GM21723 (cell line): ENCODE data around the gene CRYZL1.
A peak's percentile ranks its signal among the peaks of the same experiment; 100 is the strongest.

Experiments used
- ATAC-seq: cut with Tn5 transposase; IDR thresholded peaks from one replicate; pipeline ENCODE4 v1.9.1; 2021; ENCODE audit warnings: mild to moderate bottlenecking, moderate library complexity; ENCODE audit not compliant: unreplicated experiment

CRYZL1 gene

GRCh38 chr21:33662046-33662445 is 20.5 kb upstream of the CRYZL1 start:
- ATAC-seq: no peak

DNA sequence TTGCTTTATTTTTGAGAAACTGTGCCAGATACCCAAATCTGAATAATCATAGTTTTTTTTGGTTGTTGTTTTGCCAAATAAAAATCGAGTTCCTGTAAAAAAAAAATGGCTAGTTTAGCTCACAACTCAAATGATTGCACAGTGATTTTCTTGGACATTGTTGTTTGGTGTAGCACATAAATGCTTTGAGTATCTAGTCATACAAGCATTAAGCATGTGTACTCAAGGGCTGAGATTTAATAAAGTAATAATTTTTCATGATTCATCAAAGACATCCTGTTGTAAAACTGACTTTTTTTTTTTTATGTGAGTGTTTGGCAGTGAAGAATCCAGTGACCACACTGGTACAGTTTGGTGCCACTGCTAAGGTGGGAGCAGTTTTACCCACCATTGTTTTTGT is 19.6 kb upstream of the CRYZL1 start:
- no peak for ATAC-seq

DNA sequence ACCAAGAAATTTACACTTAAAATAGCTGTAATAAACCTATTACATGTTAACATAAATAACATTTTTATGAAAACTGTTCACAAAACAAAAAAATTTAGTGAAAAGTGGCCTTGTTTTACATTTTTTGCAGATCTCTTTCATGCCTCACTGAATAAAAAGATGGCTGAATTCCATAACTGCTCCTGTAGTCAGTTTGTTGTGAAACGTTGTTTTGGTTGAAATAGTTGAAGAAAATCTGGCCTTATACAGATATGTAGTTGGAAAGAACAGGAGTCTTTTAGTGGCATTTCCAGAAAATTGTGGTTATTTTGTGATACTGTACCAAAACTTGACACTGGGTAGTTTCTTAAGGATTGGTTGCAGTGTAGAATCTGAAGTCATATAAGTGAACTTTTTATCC is 18.9 kb upstream of the CRYZL1 start:
- no peak for ATAC-seq

GRCh38 chr21:33659568-33659949 is 18.0 kb upstream of the CRYZL1 start:
- ATAC-seq: no peak

DNA sequence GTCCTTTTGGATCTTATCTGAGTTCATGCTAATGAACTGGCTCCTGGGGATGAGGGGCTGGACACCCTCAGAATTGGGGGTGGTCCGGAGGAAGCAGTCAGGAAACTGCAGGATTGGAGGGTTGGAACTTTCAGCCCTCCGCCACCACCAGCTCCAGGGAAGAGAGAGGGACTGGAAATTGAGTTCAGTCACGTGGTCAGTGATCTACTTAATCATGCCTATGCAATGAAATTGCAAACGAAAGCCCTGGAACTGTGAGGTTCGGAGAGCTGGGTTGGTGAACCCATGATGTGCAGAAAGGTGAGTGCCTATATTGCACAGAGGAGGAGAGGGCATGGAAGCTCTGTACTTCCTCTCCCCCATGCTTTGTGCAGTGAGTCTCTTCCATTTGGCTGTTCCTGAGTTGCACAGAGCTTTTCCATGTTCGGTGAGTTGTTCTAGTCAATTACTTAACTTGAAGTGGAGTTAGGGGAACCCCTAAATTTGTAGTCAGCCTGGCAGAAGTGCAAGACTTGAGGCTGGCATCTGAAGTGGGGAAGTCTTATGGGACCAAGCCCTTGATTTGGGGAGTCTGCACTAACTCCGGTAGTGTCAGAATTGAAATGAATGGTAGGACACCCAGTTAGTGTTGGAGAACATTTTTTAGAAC is 17.5 kb upstream of the CRYZL1 start:
- no peak for ATAC-seq

DNA sequence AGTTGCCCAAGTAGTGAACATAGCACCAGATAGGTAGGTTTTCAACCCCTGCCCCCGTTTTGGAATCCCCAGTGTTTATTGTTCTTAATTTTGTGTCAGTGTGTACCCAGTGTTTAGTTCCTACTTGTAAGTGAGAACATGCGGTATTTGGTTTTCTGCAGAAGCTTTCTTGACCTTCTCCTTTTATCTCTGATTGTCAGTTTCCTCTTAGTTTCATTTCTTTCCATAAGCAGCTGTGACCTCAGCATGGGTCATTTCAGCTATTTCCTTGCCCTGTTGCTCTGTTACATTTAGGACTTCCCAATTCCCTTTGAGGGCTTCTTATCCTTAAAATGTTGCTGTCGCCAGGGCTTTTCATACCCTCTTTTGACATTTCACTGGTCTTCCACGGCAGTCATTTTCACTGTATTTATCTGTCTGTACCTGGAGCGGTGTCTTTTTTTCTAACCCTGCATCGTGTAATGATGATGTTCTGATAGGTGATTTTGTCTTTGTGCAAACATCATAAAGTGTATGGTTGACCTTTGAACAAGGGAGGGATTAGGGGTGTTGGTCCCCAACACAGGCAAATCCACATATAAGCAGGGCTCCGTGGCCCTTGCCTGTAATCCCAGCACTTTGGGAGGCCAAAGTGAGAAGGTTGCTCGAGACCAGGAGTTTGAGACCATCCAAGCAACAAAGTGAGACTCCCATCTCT is 15.7 kb upstream of the CRYZL1 start:
- no peak for ATAC-seq

- no peak for ATAC-seq
Observed at GRCh38 chr21:33655588-33656221, 14.2 kb upstream of the CRYZL1 start.

DNA sequence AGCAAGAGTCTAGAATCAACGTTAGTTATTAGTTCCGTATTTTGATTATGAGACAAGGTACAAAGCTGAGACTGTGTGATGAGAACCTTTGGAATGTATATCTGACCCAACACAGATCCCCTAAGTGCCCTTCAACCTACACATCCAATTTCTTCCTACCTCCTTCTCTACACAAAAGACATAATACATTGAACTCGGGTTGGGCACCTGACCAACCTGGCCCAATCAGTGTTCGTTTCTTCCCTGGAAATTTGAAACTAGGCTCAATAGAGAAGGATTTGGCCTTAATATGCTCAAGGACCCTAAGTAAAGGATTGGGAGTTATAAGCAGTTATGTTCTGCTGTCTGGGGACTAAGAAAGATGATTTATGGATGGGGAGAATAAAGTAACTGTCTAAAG is 12.9 kb upstream of the CRYZL1 start:
- no peak for ATAC-seq

GRCh38 chr21:33651965-33652680 is 10.6 kb upstream of the CRYZL1 start:
- no peak for ATAC-seq

GRCh38 chr21:33650929-33651509 is 9.5 kb upstream of the CRYZL1 start:
- ATAC-seq: no peak

- ATAC-seq: no peak
Observed at GRCh38 chr21:33650230-33650629, 8.7 kb upstream of the CRYZL1 start.

DNA sequence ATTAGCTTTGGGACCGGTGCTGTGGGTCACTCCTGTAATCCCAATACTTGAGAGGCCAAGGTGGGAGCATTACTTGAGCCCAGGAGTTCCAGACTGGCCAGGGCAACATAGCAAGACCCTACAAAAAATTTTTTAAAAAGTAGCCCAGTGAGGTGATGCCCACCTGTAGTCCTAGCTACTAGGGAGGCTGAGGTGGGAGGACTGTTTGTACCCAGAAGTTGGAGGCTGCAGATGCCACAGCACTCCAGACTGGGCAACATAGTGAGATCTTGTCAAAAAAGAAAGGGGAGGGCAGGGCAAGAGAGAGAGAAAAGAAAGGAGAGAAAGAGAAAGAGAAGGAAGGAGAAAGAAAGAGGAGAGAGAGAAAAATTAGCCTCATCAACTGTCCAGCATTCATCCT is 7.0 kb upstream of the CRYZL1 start:
- ATAC-seq: no peak

GRCh38 chr21:33647587-33647986 is 6.0 kb upstream of the CRYZL1 start:
- no peak for ATAC-seq

- no peak for ATAC-seq
Observed at GRCh38 chr21:33645730-33646129, 4.2 kb upstream of the CRYZL1 start.

DNA sequence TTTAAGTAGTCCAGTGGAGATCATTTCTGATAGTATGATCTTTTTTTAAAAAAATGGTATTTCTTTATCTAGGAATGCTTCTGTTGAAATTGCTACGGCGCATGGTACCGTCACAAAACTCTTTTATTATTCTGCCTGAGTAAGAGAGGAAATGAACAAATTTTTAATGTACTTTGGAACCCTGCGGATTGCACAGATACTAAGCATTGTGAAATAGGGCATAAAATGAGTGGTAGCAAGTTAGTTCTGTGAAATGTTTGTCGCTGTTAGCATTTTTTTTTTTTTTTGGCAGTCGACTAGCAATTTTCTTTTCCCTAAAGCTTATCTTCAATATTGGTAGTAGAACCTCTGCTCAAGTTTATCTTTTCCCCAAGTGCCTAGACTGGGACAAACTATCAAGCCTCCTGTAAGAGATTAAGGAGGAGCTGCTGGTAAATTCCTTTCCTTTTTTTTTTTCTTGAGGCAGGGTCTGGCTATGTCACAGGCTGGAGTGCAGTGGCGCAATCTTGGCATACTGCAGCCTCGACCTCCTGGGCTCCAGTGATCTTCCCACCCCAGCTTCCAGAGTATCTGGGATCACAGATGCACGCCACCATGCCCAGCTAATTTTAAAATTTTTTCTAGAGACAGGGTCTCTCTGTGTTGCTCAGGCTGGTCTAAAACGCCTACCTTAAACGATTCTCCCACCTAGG is 3.0 kb upstream of the CRYZL1 start:
- ATAC-seq: no peak

DNA sequence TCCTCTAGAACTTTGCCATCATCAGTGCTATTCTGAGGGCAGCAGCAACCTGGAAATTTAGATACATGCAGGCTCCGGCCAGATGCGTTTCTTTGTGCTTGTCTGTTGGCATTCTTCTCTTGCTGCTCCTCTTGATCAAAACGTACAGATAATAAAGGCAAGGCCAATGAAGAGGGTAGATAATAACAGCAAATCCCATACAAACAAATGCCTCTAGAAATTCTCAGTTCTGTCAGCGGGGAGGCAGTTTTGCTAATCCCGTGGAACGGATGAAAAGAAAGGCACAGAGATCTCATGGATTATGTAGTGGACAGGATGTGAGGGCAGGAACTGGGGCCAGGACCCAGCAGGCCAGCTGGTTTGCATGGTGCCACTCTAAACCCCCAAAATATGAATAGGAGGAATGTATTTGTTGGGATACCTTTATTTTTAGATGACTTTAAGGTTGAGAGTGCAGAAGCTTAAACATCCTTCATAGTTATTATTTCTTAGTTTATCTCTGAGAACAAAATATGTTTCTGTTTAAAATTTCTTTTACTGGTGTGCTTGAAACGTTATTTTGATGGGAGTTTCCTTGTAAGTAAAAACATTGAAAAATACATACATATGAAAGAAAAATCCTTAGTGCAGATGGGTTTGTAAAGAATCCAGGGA is 2.2 kb upstream of the CRYZL1 start:
- ATAC-seq: no peak

DNA sequence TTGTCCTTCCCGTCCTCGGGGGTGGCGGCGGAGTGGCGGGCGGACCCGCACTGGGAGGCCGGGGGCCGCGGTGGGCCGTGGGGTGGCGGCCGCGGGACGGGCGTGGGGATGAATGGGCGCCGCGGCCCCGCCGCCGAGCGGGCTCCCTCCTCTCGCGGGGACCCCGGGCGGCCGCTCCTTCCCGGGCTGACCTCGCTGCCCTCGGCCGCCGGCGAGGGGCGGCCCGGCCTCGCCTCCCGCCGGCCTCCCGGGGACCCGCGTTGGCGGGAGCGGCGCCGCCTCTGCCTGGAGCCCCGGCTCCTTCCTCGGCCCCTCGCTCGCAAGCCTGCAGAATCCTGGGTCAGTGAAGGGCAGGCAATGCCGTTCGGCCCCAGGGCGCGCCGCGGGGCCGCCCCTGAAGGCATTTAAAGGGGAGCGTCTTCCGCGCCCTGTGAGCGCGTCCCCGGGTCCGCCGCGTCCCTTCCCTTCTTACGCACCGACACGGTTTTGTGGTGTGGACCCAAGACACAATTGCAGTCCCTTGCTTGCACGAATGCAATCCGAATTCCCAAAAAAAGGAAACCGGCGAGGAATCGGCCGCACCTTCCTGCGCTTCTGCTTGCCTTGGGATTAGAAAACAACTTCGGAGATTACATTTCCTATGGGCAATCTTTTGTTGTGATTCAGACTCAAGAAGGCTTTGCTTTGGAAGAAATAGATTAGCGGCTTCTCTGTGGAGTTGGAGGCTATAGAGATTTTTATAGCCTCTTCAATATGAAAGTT is 1.5 kb upstream of the CRYZL1 start:
- peak; percentile 1 for ATAC-seq

GRCh38 chr21:33642027-33642895 is 720 bp upstream of the CRYZL1 start, which contains the start of gene ITSN1:
Gene ITSN1, plus strand, starts transcription at chr21:33642501. Its CDS starts 76,328 bp downstream, at chr21:33718829.
- peak; percentile 84 for ATAC-seq
